HL-60 (cell line): ENCODE results near the gene COL2A1.

Source experiments
- DNase-seq, 2 experiments: peaks; one replicate each; pipeline ENCODE4 v3.0.0-alpha.2; 2010 to 2020; ENCODE audit warnings: low read depth in 1 of 2, low spot score in 1 of 2
- H3K27ac ChIP-seq: fragments of 250-450 bp; sonication (Bioruptor Pico); replicated peaks from 2 replicates; pipeline ENCODE4 v1.5.1; 2020; ENCODE audit warnings: mild to moderate bottlenecking, moderate library complexity
- H3K27me3 ChIP-seq: fragments of 250-450 bp; sonication (Bioruptor Pico); 2 replicates; pipeline ENCODE4 v1.5.1; 2021; ENCODE audit warnings: mild to moderate bottlenecking, moderate library complexity; ENCODE audit not compliant: insufficient read depth, poor library complexity, severe bottlenecking
- H3K4me3 ChIP-seq: replicated peaks from 2 replicates; pipeline ENCODE4 v1.5.1; 2011; ENCODE audit warnings: mild to moderate bottlenecking, control low read depth, low read length; ENCODE audit not compliant: insufficient read depth
- CTCF ChIP-seq: IDR thresholded peaks from one replicate; pipeline ENCODE4 v1.5.1; 2011; ENCODE audit warnings: low read length, control low read depth, inconsistent platforms; ENCODE audit not compliant: insufficient read depth
- GABPA ChIP-seq: IDR thresholded peaks from 2 replicates; pipeline ENCODE4 v1.6.1; 2012; ENCODE audit warnings: low read depth
- POLR2AphosphoS5 ChIP-seq: IDR thresholded peaks from 2 replicates; pipeline ENCODE4 v1.6.1; 2012; ENCODE audit warnings: low read depth
- SPI1 ChIP-seq: IDR thresholded peaks from 2 replicates; pipeline ENCODE4 v1.6.1; 2012; ENCODE audit warnings: low read depth, mild to moderate bottlenecking, borderline replicate concordance
- TF ChIP-seq, protein P1 (sequence below): IDR thresholded peaks from 2 replicates; pipeline ENCODE4 v1.6.1; 2012; ENCODE audit warnings: low read depth; ENCODE audit not compliant: insufficient replicate concordance

COL2A1 gene

DNA sequence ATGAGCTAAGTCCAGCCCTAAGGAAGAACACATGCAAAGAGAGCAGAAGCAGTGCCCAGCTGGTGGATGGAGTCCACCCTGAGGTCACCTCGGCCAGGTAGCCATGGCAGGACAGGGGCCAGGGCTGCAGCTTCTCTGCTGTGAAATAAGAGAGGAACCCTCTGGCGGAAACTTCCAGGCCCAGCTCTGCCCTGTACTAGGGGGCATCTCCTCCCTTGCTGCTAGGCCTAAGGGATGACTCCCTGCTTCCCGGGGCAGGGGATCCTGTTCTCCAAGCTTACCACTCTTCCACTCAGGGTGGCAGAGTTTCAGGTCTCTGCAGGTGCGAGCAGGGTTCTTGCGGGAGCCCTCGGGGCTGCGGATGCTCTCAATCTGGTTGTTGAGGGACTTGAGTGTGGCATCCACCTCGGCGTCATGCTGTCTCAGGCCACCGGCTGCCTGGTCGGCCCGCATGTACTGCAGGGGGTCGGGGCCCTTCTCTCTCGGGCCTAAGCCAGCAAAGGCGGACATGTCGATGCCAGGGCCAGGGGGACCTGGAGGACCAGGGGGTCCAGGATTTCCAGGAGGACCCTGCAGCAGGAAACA, 29.1 kb downstream of the COL2A1 start:
- TF ChIP-seq CTCF (no peak), POLR2AphosphoS5 (no peak), GABPA (no peak), SPI1 (no peak)
- TF ChIP-seq, protein P1, sequence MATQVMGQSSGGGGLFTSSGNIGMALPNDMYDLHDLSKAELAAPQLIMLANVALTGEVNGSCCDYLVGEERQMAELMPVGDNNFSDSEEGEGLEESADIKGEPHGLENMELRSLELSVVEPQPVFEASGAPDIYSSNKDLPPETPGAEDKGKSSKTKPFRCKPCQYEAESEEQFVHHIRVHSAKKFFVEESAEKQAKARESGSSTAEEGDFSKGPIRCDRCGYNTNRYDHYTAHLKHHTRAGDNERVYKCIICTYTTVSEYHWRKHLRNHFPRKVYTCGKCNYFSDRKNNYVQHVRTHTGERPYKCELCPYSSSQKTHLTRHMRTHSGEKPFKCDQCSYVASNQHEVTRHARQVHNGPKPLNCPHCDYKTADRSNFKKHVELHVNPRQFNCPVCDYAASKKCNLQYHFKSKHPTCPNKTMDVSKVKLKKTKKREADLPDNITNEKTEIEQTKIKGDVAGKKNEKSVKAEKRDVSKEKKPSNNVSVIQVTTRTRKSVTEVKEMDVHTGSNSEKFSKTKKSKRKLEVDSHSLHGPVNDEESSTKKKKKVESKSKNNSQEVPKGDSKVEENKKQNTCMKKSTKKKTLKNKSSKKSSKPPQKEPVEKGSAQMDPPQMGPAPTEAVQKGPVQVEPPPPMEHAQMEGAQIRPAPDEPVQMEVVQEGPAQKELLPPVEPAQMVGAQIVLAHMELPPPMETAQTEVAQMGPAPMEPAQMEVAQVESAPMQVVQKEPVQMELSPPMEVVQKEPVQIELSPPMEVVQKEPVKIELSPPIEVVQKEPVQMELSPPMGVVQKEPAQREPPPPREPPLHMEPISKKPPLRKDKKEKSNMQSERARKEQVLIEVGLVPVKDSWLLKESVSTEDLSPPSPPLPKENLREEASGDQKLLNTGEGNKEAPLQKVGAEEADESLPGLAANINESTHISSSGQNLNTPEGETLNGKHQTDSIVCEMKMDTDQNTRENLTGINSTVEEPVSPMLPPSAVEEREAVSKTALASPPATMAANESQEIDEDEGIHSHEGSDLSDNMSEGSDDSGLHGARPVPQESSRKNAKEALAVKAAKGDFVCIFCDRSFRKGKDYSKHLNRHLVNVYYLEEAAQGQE: no peak
- Histone ChIP-seq H3K27ac (no peak overlapping the region), H3K4me3 (no peak overlapping the region), H3K27me3 (no peaks in the 10 kb centered on the region)
- no peak for DNase-seq

DNA sequence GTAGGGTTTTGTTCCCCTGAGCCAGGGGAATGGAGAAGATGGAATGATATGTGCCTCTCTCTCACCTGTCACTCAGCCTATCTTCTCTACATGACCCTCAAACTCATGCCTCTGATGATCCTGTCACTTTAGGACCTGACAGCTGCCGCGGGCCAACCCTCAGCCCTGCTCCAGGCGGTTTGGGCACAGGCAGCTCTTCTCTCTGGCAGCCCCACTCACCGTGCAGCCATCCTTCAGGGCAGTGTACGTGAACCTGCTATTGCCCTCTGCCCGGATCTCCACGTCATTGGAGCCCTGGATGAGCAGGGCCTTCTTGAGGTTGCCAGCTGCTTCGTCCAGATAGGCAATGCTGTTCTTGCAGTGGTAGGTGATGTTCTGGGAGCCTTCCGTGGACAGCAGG, 30.4 kb downstream of the COL2A1 start:
- Histone ChIP-seq H3K27me3 (no peaks in the 10 kb centered on the region), H3K4me3 (no peak overlapping the region), H3K27ac (no peak overlapping the region)
- DNase-seq: no peak
- TF ChIP-seq GABPA: no peak
- no peak for TF ChIP-seq CTCF
- TF ChIP-seq SPI1: no peak
- TF ChIP-seq POLR2AphosphoS5: no peak
- TF ChIP-seq, protein P1: no peak

DNA sequence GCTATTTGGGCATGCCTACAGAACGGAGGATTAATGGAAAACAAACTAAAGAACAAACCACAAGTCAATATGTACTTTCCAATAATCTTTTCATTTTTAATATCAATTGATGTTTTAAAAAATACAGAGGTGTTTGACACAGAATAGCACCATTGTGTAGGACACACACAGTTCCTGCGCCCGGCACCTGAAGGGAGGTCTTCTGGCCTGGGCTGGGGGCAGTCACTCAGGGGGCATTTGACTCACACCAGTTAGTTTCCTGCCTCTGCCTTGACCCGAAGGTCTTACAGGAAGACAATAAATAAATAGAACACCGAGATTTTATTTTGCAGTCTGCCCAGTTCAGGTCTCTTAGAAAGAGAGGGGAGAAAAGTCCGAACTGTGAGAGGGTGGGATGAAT, 31.4 kb downstream of the COL2A1 start:
- H3K4me3 ChIP-seq: no peak overlapping the region
- no peak for DNase-seq
- no peaks in the 10 kb centered on the region for H3K27me3 ChIP-seq
- TF ChIP-seq GABPA (no peak), CTCF (no peak), POLR2AphosphoS5 (no peak), SPI1 (no peak)
- TF ChIP-seq, protein P1: no peak
- no peak overlapping the region for H3K27ac ChIP-seq
